Stimulated activated naive CD4-positive, alpha-beta T cell treated with Interleukin-2 at 50 U/mL for 16 hours (primary cell): Measurements from ENCODE around the gene INPP5A.

Experiments
- DNase-seq: peaks from one replicate; lab custom pipeline; 2025; lab: John Stamatoyannopoulos, UW

The INPP5A gene

GRCh38 chr10:132804785-132805426, 267.3 kb downstream of the INPP5A start:
- DNase-seq: no peak

DNA sequence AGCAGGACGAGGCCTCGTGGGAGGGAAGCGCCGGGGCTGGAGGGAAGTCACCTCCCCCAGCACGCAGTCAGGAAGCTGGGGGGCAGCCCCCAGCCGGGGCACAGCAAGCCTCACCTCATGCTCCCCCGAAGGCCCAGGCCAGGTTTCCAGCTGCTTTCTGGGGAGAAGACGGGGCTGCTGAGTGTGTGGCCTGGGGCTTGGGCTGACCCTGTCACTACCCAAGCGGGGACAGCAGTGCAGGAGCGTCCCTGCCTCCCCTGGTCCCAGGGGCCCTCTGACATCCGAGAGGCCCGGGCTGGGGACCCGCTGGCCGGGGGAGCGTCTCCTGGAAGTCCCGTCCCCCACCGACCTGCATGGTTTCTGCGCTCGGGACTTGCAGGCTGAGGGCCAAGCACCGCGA, 268.0 kb downstream of the INPP5A start:
- no peak for DNase-seq

GRCh38 chr10:132806110-132806509, 268.5 kb downstream of the INPP5A start:
- no peak for DNase-seq

DNA sequence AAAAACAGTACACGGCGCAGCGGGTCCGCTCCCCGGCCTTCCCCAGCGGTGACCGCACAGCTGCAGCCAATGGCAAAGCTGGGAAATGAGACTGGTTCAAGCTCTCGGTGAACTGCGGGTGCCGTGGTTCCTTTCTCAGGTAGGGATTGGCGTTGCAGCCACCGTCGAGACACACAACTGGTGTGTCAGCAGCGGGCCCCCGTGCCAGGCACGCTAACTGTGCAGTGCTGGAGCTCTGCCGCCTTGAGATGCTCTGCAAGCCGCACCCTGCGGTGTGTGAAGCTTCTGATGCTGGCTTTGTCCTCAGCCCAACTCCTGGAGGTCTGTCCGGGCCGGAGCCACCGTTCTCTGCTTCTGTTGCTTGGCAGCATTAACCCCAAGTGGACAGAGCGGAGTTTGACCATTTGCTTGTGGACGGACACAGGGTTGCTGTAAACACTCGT, 269.0 kb downstream of the INPP5A start:
- no peak for DNase-seq

GRCh38 chr10:132807621-132808049, 270.0 kb downstream of the INPP5A start:
- DNase-seq: no peak

GRCh38 chr10:132808383-132809231, 271.0 kb downstream of the INPP5A start:
- DNase-seq: no peak

DNA sequence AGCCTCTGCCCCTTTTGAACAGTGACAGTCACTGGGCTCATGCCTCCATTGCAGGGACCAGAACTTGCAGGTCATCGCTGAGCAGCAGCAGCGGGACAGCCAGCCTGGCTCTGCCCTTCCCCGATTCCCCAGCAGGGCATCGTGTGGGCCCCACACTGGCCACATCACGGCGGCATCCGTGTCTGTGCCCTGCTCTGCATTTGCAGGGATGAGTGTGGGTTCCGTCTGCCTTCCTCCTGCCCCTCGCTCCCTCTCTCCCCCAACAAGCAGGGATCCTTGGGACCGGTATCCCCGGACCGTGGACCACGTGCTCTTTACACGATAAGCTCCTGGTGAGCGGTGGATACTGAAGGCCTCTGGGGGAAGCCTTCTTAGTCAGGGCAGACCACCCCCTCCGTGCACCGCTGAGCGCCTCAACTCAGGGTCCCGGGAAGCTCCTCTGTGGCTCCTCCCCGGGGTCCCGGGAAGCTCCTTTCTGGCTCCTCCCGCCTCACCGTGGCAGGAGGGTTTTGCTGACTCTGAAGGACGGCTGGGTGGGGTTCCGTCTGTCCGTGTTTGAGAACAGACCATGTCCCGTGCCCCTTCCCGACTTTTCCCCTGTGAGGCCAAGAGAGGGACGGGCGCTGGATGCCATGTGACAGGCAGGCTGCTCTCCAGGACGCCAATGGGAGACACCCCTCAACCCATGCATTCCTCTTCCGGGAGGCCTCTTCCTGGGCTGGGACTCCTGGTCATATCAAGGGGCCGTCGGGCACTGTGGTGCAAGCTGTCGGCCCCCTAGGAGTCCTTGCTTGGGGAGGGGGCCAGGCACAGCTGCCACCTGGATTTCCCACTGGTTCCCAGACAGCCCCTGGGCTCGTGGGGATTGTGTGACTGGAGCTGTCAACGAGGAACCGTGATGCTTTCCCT, 271.9 kb downstream of the INPP5A start:
- DNase-seq: no peak

- no peak for DNase-seq
Measured at GRCh38 chr10:132810141-132810806, 272.7 kb downstream of the INPP5A start.

GRCh38 chr10:132810807-132811700, 273.5 kb downstream of the INPP5A start:
- no peak for DNase-seq

DNA sequence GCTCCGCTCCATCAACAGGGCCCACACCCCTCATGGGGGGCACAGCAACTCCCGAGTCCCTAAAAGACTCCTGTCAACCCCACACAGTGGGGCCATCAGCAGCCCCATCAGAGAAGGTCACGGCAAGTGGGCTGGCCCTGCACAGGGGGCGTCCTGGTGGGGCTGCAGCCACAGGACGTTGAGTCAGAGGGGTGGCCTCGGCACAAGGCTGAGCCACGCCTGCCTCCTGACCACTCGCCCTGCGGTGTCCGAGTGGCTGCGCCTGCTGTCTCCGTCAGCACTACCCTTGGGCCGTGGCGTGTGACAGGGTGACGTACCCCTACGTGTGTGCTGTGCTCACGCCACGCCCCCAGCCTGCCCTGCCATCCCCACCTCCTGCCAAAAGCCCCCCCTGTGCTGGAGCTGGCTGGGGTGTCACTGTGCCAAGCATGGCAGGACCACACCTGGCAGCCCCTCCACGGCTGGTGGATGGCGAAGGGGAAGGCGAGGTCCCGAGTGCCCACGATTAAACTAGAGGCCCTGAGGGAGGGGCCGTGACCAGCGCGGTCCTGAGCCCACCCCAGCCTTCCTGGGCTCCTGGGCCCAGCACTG, 274.4 kb downstream of the INPP5A start:
- no peak for DNase-seq

DNA sequence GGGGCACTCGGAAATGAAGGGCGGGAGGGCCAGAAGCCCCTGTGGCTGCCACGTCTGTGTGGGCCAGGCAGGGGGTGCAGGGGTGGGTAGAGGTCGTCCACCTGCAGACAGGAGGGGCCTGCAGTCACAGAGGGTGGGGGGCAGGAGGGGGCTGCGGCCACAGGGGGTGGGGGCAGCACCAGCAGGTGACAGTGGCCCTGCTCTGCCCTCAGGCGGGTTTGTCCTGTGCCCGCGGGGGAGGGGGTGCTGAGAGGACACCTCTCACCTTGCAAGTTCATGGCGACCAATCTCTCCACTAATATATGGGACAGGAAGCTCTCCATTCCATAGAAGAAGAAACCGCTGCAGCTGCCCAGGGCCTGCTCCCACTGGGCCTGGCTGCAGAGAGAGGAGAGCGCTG, 274.9 kb downstream of the INPP5A start:
- no peak for DNase-seq

DNA sequence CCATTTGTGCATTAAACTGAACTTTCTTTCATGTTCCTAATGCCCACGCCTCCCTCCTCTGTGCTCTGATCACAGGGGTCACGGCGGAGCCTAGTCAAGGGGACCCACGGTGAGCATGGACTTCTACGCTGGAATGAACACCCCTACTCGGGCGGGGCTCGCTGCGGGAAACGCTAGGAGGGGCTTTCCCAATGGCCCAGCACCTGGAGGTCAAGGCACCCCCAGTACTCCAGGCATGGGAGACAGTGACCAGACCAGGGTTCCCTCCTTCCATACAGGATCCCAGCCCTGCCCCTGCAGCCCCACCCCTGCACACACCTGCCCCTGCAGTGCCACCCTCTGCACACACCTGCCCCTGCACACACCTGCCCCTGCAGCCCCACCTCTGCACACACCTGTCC, 275.4 kb downstream of the INPP5A start:
- no peak for DNase-seq

DNA sequence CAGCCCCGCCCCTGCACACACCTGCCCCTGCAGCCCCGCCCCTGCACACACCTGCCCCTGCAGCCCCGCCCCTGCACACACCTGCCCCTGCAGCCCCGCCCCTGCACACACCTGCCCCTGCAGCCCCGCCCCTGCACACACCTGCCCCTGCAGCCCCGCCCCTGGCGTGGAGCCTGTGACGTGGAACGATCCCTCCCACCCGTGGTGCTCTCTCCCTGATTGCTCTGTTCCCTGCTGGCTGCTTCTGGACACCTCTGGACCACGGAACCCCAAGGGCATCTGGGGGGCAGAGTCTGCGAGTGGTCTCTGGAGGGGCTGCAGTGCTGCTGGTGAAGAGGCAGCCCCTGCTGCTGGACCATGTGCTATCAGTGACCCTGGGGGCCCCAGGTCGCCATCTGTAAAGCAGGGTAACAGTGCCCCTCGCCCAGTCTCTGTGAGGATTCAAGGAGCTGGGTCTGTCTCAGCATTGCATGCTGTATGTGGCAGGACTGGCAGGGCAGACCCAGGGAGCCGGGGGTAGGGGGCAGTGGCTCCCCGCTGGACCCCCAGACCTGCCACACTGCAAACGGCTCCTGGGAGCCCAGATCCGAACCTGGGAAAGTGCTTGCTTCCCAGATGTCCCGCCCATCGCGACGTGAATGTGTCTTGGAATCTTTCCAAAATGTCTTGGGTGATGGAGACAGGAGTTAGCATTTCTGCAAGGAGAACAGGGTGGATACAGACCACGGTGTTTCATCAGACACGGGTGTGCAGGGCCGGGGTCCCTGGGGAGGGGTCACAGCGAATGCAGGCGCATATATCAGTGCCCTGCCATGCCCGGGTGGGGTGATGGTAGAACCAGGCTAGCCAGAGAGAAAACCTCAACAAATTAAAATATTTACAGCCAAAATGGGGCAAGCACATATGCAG, 276.2 kb downstream of the INPP5A start:
- DNase-seq: no peak

DNA sequence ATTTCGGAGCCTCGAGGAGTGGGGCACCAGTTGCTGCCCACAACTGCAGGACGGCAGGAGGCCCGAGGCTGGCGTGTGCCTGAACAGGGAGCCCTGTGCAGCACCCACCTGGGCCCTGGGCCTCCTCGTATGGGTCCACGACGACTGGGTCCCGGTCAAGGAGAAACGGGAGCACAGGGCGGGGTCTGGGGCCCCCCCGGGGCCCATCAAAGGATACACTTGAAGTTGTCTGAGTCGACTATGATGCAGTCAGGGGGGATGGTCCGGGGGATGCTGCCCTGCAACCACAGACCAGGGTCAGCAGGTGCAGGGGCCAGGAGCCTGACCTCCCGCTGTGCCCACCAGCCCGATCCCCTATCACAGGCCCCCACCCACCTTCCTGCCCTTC, 276.9 kb downstream of the INPP5A start:
- DNase-seq: no peak

GRCh38 chr10:132815168-132815857, 277.7 kb downstream of the INPP5A start:
- DNase-seq: no peak

GRCh38 chr10:132816718-132817117, 279.1 kb downstream of the INPP5A start:
- no peak for DNase-seq

DNA sequence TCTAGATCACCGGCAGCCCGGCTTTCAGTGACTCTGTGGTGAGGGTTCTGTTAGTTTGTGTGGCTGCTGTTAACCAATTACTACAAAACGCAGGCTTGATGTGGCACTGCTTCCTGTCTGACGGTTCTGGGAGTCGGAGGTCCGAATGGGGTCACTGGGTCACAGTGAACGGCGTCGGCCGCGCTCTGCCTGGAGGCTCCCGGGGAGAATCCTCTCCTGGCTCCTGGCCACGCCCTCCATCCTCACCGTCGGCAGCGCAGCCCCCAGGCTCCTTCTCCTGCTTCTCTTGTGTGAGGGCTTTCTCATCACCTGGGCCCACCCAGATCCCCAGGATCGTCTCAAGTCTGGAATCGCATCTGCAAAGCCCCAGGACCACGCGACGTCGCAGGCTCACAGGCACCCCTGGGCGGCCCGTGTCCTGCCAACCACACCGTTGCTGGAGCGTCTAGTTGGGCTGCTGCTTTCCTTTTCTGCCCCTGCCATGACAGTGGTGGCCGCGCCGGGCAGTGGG, 280.2 kb downstream of the INPP5A start:
- DNase-seq: no peak

DNA sequence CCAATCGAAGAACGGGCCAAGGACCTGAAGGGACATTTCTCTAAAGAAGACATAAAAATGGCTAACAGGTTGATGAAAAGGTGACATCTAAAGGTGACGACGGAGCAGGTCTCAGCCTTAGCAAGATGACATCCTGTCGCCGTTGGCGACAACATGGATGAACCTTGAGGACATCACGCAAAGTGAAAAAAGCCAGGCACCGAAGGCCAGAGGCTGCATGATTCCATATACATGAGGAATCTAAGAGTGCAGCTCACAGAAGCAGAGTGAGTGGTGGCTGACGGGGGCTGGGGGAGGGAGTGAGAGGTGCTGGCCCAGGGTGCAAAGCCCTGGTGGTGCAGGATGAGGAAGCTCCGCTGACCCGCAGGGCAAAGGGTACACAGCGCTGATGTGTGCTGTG, 282.5 kb downstream of the INPP5A start:
- DNase-seq: no peak
